Endodermal cell (in vitro differentiated cells): ENCODE measurements around the gene NAV2. TPM values are rescaled to one million over a fixed set of nuclear protein-coding genes. Genes with fewer than 3 reads are reported as not detected.

Experiments used
- DNase-seq: peaks from one replicate; pipeline ENCODE4 v3.0.0-alpha.2; 2017
- H3K27ac ChIP-seq: 2 replicates; pipeline ENCODE4 v1.5.1; 2013; ENCODE audit warnings: mild to moderate bottlenecking, low read depth, low read length, moderate library complexity
- H3K27me3 ChIP-seq: 2 replicates; pipeline ENCODE4 v1.6.1; 2013; ENCODE audit warnings: mild to moderate bottlenecking, low read length, moderate library complexity; ENCODE audit not compliant: insufficient read depth, control insufficient read depth, poor library complexity, severe bottlenecking
- H3K36me3 ChIP-seq: 2 replicates; pipeline ENCODE4 v1.7.0; 2013; ENCODE audit warnings: mild to moderate bottlenecking, low read length, moderate library complexity; ENCODE audit not compliant: control insufficient read depth, insufficient read depth
- H3K4me1 ChIP-seq: one replicate; pipeline ENCODE4 v1.7.0; 2013; ENCODE audit warnings: low read length; ENCODE audit not compliant: control insufficient read depth, insufficient read depth
- H3K4me3 ChIP-seq: 2 replicates; pipeline ENCODE4 v1.5.1; 2013; ENCODE audit warnings: mild to moderate bottlenecking, low read length, moderate library complexity
- H3K9ac ChIP-seq: 2 replicates; pipeline ENCODE4 v1.6.1; 2013; ENCODE audit warnings: mild to moderate bottlenecking, low read length, moderate library complexity; ENCODE audit not compliant: poor library complexity, severe bottlenecking; ENCODE audit errors: extremely low read depth
- H3K9me3 ChIP-seq: 2 replicates; pipeline ENCODE4 v1.6.1; 2013; ENCODE audit warnings: mild to moderate bottlenecking, low read length, moderate library complexity; ENCODE audit not compliant: control insufficient read depth
- H3K27ac Mint-ChIP-seq: 2 replicates; pipeline ENCODE4 v1.8.0; 2020; ENCODE audit warnings: mixed read lengths
- H3K27me3 Mint-ChIP-seq: 2 replicates; pipeline ENCODE4 v1.8.0; 2021; ENCODE audit warnings: mild to moderate bottlenecking, mixed read lengths; ENCODE audit not compliant: insufficient read depth
- H3K36me3 Mint-ChIP-seq: 2 replicates; pipeline ENCODE4 v1.8.0; 2020; ENCODE audit warnings: low read depth, mixed read lengths
- H3K4me1 Mint-ChIP-seq: 2 replicates; pipeline ENCODE4 v1.8.0; 2020; ENCODE audit warnings: mixed read lengths
- H3K4me3 Mint-ChIP-seq: 2 replicates; pipeline ENCODE4 v1.8.0; 2020; ENCODE audit warnings: mild to moderate bottlenecking, moderate library complexity, mixed read lengths
- H3K9me3 Mint-ChIP-seq: 2 replicates; pipeline ENCODE4 v1.8.0; 2020; ENCODE audit warnings: mild to moderate bottlenecking, mixed read lengths
- CTCF ChIP-seq: fragments of 200-600 bp; sonication (generic); conservative IDR thresholded peaks from 2 replicates; pipeline ENCODE4 v1.5.0; 2021; ENCODE audit warnings: antibody characterized with exemption, mild to moderate bottlenecking
- WGBS, 2 experiments: methylation state at CpG; one replicate each; pipeline versions ENCODE4 v1.1.5 to v1.1.7; 2013; ENCODE audit warnings: missing lambda C conversion rate in 2 of 2, mixed read lengths in 1 of 2; ENCODE audit not compliant: insufficient coverage in 1 of 2, insufficient read length in 1 of 2; 5-methylcytosine and 5-hydroxymethylcytosine counted together
- total RNA-seq, 2 donors: library from RNA; stranded (reverse); fragmentation: NEBNext Ultra II Directional in 1 of 2; extraction: Animal tissue kit (Norgen Biotek cat#: 25700) in 1 of 2; gene quantifications; 2 replicates in 1 of 2; 3 replicates in 1 of 2; pipeline ENCODE4 v1.2.1, GENCODE V29; 2021

The NAV2 gene
- total RNA-seq, 2 donors from 2014 or later, result 37.1 to 42.4 TPM

GRCh38 chr11:19689281-19690000 lies 23.2 kb upstream of the NAV2 start:
- H3K27me3 Mint-ChIP-seq, result peaks cover 15% of the 10 kb centered on the region
- Histone ChIP-seq H3K4me1 (no peaks in the 10 kb centered on the region), H3K27me3 (no peaks in the 10 kb centered on the region), H3K9me3 (no peaks in the 10 kb centered on the region), H3K27ac (no peak overlapping the region), H3K4me3 (no peak overlapping the region), H3K9ac (no peak overlapping the region), H3K36me3 (no peaks in the 10 kb centered on the region)
- H3K27ac Mint-ChIP-seq, result no peak overlapping the region
- no peaks in the 10 kb centered on the region for H3K9me3 Mint-ChIP-seq
- TF ChIP-seq CTCF, result no peak
- WGBS, 2 experiments, result 89 to 97% methylated on average over 4 to 8 of the region's 8 CpGs
- peaks cover 10% of the 10 kb centered on the region for H3K4me1 Mint-ChIP-seq
- DNase-seq, result no peak
- no peak overlapping the region for H3K4me3 Mint-ChIP-seq
- no peaks in the 10 kb centered on the region for H3K36me3 Mint-ChIP-seq

GRCh38 chr11:19690885-19691284 lies 21.8 kb upstream of the NAV2 start:
- Mint-ChIP-seq H3K4me1 (peaks cover 6% of the 10 kb centered on the region), H3K4me3 (no peak overlapping the region), H3K27ac (no peak overlapping the region), H3K9me3 (no peaks in the 10 kb centered on the region), H3K36me3 (no peaks in the 10 kb centered on the region), H3K27me3 (peaks cover 15% of the 10 kb centered on the region)
- 80 to 89% methylated on average over 1 to 2 of the region's 2 CpGs for WGBS, 2 experiments
- Histone ChIP-seq H3K9ac (no peak overlapping the region), H3K27ac (no peak overlapping the region), H3K36me3 (no peaks in the 10 kb centered on the region), H3K4me1 (no peaks in the 10 kb centered on the region), H3K9me3 (no peaks in the 10 kb centered on the region), H3K4me3 (no peak overlapping the region), H3K27me3 (no peaks in the 10 kb centered on the region)
- no peak for TF ChIP-seq CTCF
- no peak for DNase-seq

GRCh38 chr11:19691815-19692500 lies 20.7 kb upstream of the NAV2 start:
- no peak overlapping the region for H3K4me3 Mint-ChIP-seq
- no peak overlapping the region for H3K27ac Mint-ChIP-seq
- H3K9me3 Mint-ChIP-seq, result no peaks in the 10 kb centered on the region
- H3K4me1 Mint-ChIP-seq, result no peaks in the 10 kb centered on the region
- H3K4me1 ChIP-seq, result no peaks in the 10 kb centered on the region
- H3K27me3 Mint-ChIP-seq, result peaks cover 15% of the 10 kb centered on the region
- no peak overlapping the region for H3K27ac ChIP-seq
- no peak for TF ChIP-seq CTCF
- no peak for DNase-seq
- no peak overlapping the region for H3K4me3 ChIP-seq
- H3K9ac ChIP-seq, result no peak overlapping the region
- no peaks in the 10 kb centered on the region for H3K27me3 ChIP-seq
- H3K36me3 ChIP-seq, result no peaks in the 10 kb centered on the region
- H3K9me3 ChIP-seq, result no peaks in the 10 kb centered on the region
- 92 to 96% methylated on average over 5 to 8 of the region's 8 CpGs for WGBS, 2 experiments
- H3K36me3 Mint-ChIP-seq, result no peaks in the 10 kb centered on the region
